K562 (cell line): Measurements from ENCODE around the gene TUBB4B. TPM values are rescaled to one million over a fixed set of nuclear protein-coding genes. Genes with fewer than 3 reads are reported as not detected.
A peak's percentile ranks its signal among the peaks of the same experiment; 100 is the strongest.

ENCODE experiments used
- KLF16 ChIP-seq: IDR thresholded peaks from 2 replicates; pipeline ENCODE4 v1.6.1; 2016; ENCODE audit warnings: antibody characterized with exemption
- KLF6 ChIP-seq: fragments of 250-450 bp; sonication (Bioruptor Pico); IDR thresholded peaks from 2 replicates; pipeline ENCODE4 v1.4.0; 2020; ENCODE audit warnings: mild to moderate bottlenecking, moderate library complexity, borderline replicate concordance
- SMAD2 ChIP-seq: fragments of 150-350 bp; IDR thresholded peaks from 2 replicates; pipeline ENCODE4 v1.6.1; 2014; ENCODE audit warnings: low read depth, mild to moderate bottlenecking, low read length
- TAF9B ChIP-seq: fragments of 450-650 bp; IDR thresholded peaks from 2 replicates; pipeline ENCODE4 v1.6.1; 2018; ENCODE audit warnings: mild to moderate bottlenecking; ENCODE audit not compliant: partially characterized antibody
- TOE1 ChIP-seq, 2 experiments: fragments of 450-650 bp in 1 of 2; sonication (generic) in 1 of 2; formaldehyde crosslinking in 1 of 2; IDR thresholded peaks; 2 replicates each; pipeline versions ENCODE4 v1.7.1 to v1.8.0; 2016 to 2022; ENCODE audit warnings: borderline replicate concordance in 2 of 2, mild to moderate bottlenecking in 2 of 2, antibody characterized with exemption in 1 of 2, inconsistent platforms in 1 of 2, low read depth in 1 of 2, missing genetic modification reagents in 1 of 2, moderate library complexity in 1 of 2
- ZC3H4 ChIP-seq: sonication (generic); formaldehyde crosslinking; IDR thresholded peaks from 2 replicates; pipeline ENCODE4 v1.9.0; 2021; ENCODE audit warnings: missing genetic modification reagents, borderline replicate concordance
- polyA plus RNA-seq, 8 experiments: library from polyadenylated mRNA; depleted of rRNA in 4 of 8; stranded (reverse) in 5 of 8; unstranded in 3 of 8; fragments of >200 nt; fragmentation: Nextera tagmentation in 2 of 8; fragmentation: Illumina TruSeq in 1 of 8; extraction: Ambion mirVana in 2 of 8; extraction: Trizol in 1 of 8; gene quantifications; 2 replicates each; pipeline versions ENCODE4 v1.2.1 to v1.2.3, GENCODE V29; 2011 to 2014; ENCODE audit warnings: inconsistent platforms in 1 of 8, missing spikeins in 1 of 8
- total RNA-seq, 7 experiments: library from RNA; depleted of rRNA in 6 of 7; stranded (reverse); fragments of >200 nt in 6 of 7; fragmentation: Illumina TruSeq in 2 of 7; extraction: Trizol in 2 of 7; gene quantifications; 2 replicates each; pipeline versions ENCODE4 v1.2.1 to v1.2.3, GENCODE V29; 2011 to 2021; ENCODE audit warnings: low replicate concordance in 1 of 7
- TF ChIP-seq, protein P1 (sequence below): fragments of 250-450 bp; sonication (Bioruptor Pico); IDR thresholded peaks from 2 replicates; pipeline ENCODE4 v1.8.0; 2022; ENCODE audit warnings: moderate library complexity, mild to moderate bottlenecking, inconsistent platforms
- TF ChIP-seq, protein P2 (sequence below): fragments of 450-650 bp; IDR thresholded peaks from 2 replicates; pipeline ENCODE4 v1.6.1; 2016; ENCODE audit warnings: mild to moderate bottlenecking
- TF ChIP-seq, protein P3 (sequence below), 3 experiments: fragments of 200-800 bp in 1 of 3; sonication (Bioruptor generic) in 1 of 3; sonication (generic) in 1 of 3; formaldehyde crosslinking in 1 of 3; IDR thresholded peaks; 2 replicates each; pipeline versions ENCODE4 v1.6.1 to v1.8.0; 2016 to 2022; ENCODE audit warnings: mild to moderate bottlenecking in 2 of 3, missing compliant biosample characterization in 2 of 3, missing genetic modification characterization in 2 of 3, missing genetic modification reagents in 1 of 3
- TF ChIP-seq, protein P4 (sequence below): fragments of 250-450 bp; sonication (Bioruptor Pico); IDR thresholded peaks from 2 replicates; pipeline ENCODE4 v1.5.0; 2021
- TF ChIP-seq, protein P5 (sequence below): fragments of 250-450 bp; sonication (Bioruptor Pico); IDR thresholded peaks from 2 replicates; pipeline ENCODE4 v1.4.0; 2020; ENCODE audit warnings: mild to moderate bottlenecking
- TF ChIP-seq, protein P6 (sequence below): fragments of 450-650 bp; IDR thresholded peaks from 2 replicates; pipeline ENCODE4 v1.6.1; 2017; ENCODE audit warnings: antibody characterized with exemption

Gene TUBB4B
- total and polyA plus RNA-seq, 9 of the 15 experiments (the other 6 are each of a cell fraction or from before 2014, with no cell fraction given) = 24.1 to 443 (median 268) TPM

DNA sequence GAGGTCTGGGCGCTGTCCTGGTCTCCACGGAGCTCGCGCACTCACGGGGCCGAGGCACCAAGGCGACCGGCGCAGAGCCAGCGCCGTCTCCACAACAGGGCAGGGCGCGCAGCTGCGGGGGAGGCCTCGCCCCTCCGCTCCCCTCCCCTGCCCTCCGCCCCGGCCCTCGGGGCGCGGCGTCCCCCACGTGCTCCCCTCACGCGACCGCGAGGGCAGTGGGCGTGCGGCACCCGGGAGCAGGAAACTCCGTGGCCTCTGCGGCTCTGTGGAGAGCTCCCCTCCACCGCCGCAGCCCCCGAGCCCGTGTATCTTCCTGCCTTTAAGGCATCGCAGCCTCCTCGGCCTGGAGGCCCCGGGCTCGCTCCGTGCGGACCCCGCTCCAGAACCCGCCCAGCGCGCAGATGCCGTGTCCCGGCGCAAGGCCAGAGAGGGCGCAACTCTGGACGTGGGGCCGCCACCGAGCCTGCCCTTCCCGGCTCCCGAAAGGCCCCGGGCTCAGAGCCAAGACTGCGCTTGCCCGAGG lies 708 bp upstream of the TUBB4B start (continued):
- TF ChIP-seq, protein P1, sequence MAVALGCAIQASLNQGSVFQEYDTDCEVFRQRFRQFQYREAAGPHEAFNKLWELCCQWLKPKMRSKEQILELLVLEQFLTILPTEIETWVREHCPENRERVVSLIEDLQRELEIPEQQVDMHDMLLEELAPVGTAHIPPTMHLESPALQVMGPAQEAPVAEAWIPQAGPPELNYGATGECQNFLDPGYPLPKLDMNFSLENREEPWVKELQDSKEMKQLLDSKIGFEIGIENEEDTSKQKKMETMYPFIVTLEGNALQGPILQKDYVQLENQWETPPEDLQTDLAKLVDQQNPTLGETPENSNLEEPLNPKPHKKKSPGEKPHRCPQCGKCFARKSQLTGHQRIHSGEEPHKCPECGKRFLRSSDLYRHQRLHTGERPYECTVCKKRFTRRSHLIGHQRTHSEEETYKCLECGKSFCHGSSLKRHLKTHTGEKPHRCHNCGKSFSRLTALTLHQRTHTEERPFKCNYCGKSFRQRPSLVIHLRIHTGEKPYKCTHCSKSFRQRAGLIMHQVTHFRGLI = no peak
- TF ChIP-seq, protein P2, sequence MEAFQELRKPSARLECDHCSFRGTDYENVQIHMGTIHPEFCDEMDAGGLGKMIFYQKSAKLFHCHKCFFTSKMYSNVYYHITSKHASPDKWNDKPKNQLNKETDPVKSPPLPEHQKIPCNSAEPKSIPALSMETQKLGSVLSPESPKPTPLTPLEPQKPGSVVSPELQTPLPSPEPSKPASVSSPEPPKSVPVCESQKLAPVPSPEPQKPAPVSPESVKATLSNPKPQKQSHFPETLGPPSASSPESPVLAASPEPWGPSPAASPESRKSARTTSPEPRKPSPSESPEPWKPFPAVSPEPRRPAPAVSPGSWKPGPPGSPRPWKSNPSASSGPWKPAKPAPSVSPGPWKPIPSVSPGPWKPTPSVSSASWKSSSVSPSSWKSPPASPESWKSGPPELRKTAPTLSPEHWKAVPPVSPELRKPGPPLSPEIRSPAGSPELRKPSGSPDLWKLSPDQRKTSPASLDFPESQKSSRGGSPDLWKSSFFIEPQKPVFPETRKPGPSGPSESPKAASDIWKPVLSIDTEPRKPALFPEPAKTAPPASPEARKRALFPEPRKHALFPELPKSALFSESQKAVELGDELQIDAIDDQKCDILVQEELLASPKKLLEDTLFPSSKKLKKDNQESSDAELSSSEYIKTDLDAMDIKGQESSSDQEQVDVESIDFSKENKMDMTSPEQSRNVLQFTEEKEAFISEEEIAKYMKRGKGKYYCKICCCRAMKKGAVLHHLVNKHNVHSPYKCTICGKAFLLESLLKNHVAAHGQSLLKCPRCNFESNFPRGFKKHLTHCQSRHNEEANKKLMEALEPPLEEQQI = no peak
- TF ChIP-seq KLF16 = no peak
- TF ChIP-seq ZC3H4 = no peak
- TF ChIP-seq SMAD2 = no peak
- no peak; the same call in 1 of the 2 replicates for TF ChIP-seq TOE1 (IDR thresholded peaks at IDR 0.05; ENCODE audit: borderline replicate concordance)
- TF ChIP-seq TOE1 (CRISPR knock-in tag; IDR thresholded peaks at IDR 0.05; ENCODE audit: borderline replicate concordance, low read depth) = peak; percentile 33; the same call in 1 of the 2 replicates
- no peak for TF ChIP-seq TAF9B
- TF ChIP-seq, protein P3, sequence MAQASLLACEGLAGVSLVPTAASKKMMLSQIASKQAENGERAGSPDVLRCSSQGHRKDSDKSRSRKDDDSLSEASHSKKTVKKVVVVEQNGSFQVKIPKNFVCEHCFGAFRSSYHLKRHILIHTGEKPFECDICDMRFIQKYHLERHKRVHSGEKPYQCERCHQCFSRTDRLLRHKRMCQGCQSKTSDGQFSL (CRISPR knock-in tag; IDR thresholded peaks at IDR 0.05) = peak; percentile 43; the same call in 1 of the 2 replicates
- TF ChIP-seq, protein P3 (tag; IDR thresholded peaks at IDR 0.05) = no peak
- TF ChIP-seq, protein P4, sequence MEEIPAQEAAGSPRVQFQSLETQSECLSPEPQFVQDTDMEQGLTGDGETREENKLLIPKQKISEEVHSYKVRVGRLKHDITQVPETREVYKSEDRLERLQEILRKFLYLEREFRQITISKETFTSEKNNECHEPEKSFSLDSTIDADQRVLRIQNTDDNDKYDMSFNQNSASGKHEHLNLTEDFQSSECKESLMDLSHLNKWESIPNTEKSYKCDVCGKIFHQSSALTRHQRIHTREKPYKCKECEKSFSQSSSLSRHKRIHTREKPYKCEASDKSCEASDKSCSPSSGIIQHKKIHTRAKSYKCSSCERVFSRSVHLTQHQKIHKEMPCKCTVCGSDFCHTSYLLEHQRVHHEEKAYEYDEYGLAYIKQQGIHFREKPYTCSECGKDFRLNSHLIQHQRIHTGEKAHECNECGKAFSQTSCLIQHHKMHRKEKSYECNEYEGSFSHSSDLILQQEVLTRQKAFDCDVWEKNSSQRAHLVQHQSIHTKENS (CRISPR knock-in tag) = no peak
- 0 out of 2 replicates have a peak, but pooled peaks have one; percentile 48 for TF ChIP-seq KLF6
- TF ChIP-seq, protein P5, sequence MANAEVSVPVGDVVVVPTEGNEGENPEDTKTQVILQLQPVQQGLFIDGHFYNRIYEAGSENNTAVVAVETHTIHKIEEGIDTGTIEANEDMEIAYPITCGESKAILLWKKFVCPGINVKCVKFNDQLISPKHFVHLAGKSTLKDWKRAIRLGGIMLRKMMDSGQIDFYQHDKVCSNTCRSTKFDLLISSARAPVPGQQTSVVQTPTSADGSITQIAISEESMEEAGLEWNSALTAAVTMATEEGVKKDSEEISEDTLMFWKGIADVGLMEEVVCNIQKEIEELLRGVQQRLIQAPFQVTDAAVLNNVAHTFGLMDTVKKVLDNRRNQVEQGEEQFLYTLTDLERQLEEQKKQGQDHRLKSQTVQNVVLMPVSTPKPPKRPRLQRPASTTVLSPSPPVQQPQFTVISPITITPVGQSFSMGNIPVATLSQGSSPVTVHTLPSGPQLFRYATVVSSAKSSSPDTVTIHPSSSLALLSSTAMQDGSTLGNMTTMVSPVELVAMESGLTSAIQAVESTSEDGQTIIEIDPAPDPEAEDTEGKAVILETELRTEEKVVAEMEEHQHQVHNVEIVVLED (CRISPR knock-in tag) = peak; percentile 70
- TF ChIP-seq, protein P6, sequence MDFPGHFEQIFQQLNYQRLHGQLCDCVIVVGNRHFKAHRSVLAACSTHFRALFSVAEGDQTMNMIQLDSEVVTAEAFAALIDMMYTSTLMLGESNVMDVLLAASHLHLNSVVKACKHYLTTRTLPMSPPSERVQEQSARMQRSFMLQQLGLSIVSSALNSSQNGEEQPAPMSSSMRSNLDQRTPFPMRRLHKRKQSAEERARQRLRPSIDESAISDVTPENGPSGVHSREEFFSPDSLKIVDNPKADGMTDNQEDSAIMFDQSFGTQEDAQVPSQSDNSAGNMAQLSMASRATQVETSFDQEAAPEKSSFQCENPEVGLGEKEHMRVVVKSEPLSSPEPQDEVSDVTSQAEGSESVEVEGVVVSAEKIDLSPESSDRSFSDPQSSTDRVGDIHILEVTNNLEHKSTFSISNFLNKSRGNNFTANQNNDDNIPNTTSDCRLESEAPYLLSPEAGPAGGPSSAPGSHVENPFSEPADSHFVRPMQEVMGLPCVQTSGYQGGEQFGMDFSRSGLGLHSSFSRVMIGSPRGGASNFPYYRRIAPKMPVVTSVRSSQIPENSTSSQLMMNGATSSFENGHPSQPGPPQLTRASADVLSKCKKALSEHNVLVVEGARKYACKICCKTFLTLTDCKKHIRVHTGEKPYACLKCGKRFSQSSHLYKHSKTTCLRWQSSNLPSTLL = no peak
